Measurements from ENCODE around the gene CHN1. TPM values are rescaled to one million over a fixed set of nuclear protein-coding genes. Genes with fewer than 3 reads are reported as not detected.

The CHN1 gene
- total RNA-seq, 1 donor from 2014 or later = 1.6 TPM

DNA sequence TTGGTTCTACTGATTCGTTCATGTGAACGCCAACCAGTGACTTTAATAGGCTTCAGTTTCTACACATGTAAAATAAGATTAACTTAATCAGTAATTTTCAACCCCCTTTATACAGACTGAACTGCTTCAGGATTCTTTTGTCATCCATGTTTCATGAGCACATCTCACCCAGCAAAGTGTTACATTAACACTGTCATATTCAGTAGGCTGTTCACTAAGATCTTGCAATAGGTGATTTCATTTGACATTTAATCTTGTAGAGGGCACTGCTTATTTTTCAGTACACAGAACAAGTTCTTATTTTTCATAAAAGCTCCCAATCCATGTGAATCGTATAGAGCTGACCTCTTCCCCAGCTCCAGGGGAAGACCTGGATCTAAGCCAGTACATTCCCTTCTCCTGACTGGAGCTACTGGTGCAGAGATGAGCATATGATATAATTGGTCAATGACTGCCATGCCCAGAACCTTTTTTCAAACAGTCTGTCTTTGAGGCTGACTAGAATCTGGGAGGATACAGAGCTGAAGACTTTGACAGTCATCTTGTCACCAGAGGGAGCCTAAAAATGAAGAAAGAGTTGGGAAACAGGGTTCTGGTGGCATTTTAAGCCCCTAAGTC lies 168.7 kb downstream of the CHN1 start:
- ATAC-seq (no peak), DNase-seq (ENCODE audit: low spot score) (no peak)

DNA sequence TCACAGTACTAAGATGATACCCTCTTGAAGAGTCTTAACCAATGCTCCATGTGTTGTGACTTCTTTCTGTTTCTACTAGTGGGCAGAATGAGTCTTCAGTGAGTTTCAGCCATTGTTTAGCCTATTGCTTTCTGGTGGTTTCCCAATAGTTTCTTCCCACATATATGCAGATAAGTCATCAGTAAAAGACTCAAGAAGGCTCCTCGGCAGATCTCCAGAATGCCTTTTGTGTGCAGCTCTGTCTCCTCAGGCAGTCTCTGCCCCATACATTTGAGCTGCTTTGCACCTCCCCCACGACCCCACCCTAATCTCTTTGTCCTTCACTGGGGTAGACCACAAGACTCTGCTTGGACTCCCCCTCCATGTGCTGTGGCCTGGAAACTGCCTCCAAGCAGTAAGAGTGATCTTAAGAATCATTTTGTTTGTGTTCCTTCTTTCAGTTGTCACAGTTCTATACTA lies 169.4 kb downstream of the CHN1 start:
- no peak for ATAC-seq
- no peak for DNase-seq (ENCODE audit: low spot score)

DNA sequence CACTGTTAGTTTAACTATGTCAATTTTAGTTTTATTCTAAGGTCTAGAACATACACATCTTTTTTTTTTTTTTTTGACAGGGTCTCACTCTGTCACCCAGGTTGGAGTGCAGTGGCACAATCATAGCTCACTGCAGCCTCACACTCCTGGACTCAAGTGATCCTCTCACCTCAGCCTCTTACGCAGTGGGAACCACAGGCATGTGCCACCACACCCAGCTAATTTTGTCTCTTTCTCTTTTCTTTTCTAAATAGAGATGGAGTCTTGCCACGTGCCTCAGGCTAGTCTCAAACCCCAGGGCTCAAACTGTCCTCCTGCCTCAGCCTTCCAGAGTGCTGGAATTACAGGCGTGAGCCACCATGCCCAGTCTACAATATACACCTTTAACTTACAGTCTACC lies 171.4 kb downstream of the CHN1 start:
- ATAC-seq (no peak), DNase-seq (ENCODE audit: low spot score) (no peak)

DNA sequence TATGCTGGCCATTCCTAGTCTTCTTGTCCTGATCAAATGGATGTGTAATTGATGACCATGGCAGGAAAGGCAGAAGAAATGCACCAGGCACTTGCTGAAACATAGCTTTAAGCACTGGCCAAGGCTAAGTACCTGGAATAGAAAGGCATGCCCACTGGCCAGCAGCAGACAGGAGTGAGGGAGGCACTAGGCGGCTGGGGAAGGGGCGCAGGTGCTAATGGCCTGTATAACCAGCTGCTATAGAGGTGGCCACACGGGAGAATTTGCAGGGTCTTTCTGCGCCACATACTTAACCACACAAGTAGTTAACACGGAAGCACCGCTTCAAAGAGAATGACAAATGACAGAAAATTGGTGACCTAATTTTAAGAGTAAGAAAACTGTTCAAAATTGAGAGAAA lies 174.6 kb downstream of the CHN1 start:
- ATAC-seq (no peak), DNase-seq (ENCODE audit: low spot score) (no peak)

DNA sequence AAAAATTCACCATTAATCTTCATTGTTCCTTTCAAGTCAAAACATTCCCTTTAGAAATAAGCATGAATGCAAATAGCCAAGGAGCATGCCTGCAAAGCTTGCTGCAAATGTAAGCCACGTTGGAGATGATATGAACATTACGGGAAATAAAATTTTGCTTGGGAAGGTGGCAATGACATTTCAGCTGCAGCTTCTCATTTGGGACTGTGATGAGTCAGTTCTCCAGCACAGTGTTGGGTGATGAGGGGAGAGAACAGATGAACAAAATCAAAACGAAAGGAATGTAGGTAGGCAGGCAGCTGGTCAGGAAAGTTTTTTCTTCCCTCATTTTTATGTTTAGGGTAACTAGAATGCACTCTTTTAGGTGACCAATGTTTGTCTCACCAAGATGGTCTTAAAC lies 175.6 kb downstream of the CHN1 start:
- ATAC-seq (no peak), DNase-seq (ENCODE audit: low spot score) (no peak)

DNA sequence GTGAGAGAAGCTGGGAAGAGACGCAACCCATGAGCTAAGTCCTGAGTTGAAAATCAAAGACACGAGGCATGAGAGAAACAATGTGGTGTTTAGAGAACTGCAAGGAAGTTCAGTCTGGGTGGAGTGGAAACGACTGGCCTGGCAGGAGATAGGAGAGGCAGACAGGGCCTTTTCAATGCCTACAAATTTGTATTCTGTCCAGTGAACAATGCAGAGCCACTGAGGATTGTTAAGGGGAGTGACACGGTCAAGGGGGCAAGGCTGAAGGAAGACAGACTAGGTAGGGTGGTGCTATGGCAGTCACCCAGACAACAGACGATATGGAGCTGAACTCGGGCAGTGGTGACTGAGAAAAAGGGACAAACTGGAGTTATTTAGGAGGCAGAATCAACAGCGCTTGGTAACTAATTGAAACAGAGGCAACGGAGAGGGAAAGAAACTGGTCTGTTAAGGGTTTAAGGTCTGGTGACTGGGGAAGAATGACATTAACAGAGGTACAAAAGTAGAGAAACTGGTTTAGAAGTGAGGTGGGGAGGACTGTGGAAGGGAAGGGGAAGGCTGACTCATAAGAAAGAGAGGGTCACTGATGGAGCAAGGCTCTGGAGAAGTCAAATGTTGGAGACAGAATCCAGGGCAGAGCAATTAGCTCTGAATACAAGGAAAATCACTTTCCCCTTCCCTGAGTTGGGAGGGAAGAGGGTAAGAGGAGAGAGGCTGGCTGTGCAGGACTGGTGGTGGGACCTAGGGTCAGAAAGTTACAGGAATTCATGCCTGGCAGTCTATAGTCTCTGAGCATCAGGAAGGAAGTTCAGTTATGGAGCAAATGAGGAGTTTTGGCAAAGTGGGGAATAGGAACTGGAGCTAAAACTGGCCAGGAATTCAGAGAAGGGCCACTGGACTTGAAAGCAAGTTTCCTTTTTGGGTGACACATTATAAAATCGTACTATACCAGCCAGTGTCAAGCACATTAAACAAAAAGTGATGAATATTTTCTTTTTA lies 177.5 kb downstream of the CHN1 start:
- ATAC-seq (peak; percentile 33), DNase-seq (ENCODE audit: low spot score) (no peak)

DNA sequence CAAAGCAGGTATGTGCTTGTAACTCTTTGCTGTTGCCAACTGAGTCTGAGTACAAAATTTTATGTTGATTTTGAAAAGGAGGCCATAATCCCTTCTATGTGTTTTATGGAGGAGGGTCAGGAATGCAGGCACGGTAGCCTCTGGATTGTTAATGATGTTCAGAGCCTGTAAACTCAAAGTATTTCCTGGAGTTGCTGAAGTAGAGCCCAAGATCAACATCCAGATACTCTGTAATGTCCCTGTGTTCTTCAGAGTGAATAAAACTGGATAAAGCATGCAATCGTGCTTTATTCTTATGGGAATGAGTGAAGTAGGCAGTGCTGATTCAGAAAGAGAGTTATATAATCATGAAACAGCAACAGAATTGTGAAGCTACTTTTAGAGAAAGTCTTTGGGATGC lies 179.1 kb downstream of the CHN1 start:
- ATAC-seq (no peak), DNase-seq (ENCODE audit: low spot score) (no peak)

DNA sequence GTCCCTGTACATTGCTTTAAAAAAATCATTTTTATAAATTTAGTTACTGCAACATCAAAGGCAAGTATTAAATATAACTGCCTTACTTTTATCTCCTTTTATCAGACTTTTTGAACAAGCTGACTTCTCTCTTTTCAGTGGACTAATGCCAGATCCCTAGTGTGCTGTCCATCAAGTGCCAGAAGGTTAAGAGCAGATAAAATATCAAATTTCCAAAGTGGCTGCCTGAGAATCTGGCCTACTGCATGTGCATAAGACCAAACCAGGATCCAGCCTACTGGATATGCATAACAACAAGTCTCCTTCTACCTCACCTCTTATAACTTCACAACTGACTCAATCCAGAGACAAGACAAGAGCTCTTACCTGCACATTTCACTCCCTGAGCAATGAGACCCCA lies 181.1 kb downstream of the CHN1 start:
- no peak for DNase-seq (ENCODE audit: low spot score)
- no peak for ATAC-seq

DNA sequence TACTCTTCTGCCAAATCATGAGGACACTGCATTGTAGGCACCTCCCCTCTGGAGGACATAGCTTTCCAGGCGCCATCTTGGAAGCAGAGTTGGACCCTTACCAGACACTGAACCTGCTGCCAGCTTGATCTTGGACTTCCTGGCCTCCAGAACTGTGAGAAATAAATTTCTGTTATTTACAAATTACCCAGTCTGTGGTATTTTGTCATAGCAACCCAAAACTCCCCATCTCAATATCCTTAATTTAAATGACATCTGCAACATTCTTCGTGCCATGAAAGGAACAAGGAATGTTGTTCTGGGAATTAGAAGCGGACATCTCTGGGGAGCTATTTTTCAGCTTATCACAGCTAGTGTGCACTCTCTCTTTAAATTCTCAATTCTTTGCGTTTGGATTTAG lies 183.6 kb downstream of the CHN1 start:
- ATAC-seq = no peak
- DNase-seq (ENCODE audit: low spot score) = no peak

DNA sequence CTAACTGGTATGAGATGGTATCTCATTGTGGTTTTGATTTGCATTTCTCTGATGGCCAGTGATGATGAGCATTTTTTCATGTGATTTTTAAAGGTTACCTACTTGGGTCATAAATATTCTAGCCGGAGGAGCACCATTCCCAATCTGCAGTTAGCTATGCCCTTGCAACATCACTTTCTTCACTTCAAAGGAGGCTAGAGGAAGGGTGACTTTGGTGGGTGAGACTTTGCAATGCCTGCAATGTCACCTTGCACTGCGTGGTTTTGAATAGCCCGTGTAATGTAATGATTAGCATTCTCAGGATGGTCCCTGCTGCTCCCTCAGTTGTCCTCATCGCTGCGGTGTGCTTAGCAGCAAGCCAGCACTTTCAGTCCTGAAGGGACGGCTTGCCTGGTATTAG lies 184.8 kb downstream of the CHN1 start:
- DNase-seq (ENCODE audit: low spot score) (no peak), ATAC-seq (no peak)

DNA sequence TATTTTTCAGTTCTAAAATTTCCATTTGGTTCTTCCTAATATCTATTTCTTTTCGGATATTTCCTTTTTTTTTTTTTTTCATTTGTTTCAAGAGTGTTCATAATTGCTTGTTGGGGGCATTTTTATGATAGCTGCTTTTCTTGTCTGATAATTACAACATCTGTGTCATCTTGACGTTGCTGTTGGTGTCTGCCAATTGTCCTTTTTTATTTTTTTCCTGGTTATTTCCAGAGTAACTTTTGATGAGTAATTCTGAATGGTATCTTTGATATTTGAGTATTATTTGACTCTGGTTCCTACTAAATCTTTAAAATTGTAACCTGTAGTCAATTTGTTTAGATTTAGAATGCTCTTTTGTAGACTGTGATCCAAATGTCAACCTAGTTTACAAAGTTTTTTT lies 189.7 kb downstream of the CHN1 start:
- no peak for DNase-seq (ENCODE audit: low spot score)
- ATAC-seq = no peak

DNA sequence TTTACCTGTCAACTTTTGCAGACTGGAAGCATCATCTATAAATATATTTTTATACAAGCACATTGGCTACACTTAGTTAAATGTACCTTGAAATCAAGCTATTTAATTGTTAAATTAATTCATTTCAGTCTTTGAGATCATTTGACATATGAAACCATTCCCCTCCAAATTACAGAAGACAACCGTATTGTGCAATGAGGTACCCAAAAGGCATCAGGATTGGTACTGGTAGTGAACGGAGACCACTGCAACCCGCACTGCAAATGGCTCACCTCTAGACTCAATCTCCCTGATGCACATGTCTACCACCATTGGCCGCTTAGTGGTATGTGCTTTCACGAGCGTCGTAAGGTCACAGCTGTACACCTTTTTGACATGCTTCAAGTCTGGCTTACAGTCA lies 193.1 kb downstream of the CHN1 start:
- DNase-seq (ENCODE audit: low spot score) (no peak), ATAC-seq (no peak)

DNA sequence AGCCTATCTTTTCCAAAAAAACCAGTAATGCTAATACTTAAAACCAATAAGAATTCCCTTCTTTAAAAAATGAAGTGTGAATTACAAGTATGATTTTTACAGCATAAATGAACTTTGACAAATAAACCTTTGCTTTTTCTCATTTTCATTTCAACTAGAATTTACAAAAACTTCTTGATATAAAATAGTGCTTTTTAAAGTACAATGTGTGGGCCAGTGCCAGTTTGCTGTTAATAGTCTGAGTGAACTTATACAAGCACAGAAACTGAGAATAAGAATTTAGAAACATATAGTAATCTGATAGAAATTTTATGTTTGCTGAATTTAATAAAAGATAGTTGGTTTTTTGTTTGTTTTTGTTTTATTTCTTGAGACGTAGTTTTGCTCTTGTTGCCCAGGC lies 197.2 kb downstream of the CHN1 start:
- no peak for ATAC-seq

DNA sequence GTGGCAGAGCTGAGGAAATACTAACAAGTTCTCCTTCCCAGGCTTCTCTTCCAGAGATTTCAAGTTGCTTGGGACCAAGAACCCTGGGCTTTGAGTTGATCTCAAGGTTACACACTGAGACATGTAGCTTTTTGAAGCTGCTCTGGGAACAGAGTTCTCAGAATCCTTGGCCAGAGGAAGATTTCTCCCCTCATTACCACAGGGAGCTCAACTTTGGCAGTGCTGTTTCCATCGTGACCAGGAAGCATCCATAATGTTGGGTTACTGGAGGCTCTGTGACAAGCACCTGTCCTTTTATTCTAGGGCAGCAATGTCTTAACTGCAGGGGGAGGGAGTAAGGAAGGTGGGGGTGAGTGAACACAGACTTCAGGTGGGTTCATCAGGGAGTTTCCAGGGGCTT lies 199.4 kb downstream of the CHN1 start:
- ATAC-seq (no peak), DNase-seq (ENCODE audit: low spot score) (no peak)

More for the DNA sequence above, 197.2 kb downstream of the CHN1 start:
- DNase-seq (ENCODE audit: low spot score) = no peak

DNA sequence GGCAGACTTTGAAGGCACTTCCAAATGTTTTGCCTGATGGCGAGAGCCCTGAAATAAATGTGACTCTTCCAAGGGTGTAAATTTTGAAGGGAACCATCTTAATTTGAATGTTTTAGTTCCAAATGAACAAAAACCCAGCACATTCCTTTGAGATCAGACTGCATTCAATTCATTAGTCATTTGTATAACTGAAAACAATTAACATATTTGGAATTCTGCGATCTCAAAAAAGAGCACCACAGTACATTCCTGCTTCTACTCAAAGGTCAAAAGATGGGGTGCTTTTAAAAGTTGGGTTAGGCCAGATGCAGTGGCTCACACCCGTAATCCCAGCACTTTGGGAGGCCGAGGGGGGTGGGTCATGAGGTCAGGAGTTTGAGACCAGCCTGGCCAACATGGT lies 202.7 kb downstream of the CHN1 start:
- ATAC-seq (no peak), DNase-seq (ENCODE audit: low spot score) (no peak)

DNA sequence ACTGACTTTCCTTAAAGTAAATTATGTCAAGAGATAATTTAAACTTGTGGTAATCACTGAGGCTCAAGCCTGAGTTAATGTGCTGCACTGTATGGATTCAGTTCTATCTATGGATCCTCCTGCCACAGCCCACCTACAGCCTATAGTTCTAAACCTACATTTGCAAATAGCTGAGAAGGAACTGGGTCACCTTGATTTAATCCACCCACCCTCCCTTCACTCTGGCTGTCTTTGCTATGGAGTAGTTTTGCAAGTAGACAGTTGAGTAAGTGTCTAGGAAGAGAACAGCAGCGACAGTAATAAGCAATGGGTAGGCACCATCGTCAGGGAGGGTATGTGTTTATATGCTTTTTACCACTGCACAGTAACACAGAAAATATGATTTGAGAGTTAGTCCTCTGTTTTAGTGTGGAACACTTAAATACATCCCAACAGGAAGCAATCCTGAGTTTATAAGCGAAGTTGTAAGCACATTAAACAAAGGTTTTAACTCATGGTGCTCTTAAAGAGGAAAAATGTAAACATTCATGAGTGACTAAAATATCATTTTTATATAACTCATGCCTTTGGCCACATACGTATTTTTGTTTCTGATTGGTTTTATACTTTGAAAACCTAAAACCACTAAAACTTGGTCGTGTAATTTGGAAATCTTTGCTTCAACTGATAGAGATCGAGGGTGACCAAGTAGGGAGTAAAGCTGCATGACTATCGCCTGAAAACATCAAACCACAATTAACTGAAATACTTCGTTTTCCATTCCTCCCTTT lies 204.6 kb downstream of the CHN1 start:
- ATAC-seq (no peak), DNase-seq (ENCODE audit: low spot score) (no peak)

DNA sequence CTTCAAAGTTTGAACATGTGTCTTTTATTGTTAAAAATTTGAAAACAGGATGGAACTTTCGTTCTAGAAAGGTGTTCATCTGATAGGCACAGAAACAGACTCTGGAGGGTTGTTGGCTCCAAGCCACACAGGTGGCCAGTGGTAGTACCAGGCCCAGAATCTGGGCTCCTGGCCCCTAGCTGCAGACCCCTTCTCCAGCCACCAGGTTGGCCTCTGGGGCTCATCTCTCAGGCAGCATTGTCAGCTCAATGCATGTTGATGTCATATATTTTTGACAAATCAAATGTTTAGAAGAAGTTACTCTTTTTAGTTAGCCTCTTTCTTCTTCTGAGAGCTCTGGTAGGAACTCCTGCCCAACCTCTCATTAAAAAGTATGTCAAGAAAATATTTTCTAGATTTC lies 206.4 kb downstream of the CHN1 start:
- ATAC-seq (no peak), DNase-seq (ENCODE audit: low spot score) (no peak)

DNA sequence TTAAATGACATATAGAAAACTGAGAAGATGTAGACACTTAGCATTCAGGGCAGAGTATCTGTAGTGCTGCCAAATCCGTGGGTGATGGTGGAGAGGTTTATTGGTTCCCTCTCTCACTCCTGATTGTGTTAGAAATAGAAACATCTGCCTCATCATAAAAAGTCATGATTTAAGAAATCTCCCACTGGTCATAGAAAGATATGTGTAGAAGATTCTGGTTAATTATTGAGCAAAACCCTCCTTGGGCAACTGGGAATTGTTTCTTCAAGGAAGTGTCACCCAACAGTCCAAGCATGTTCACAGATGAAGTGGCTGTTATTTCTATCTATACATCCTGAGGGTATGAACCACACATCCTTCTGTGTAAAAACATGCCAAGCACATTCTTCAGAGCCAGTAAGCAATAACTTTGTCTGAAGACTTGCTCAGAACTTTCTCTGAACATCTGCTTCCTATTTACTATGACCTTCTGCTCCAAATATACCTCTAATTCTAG lies 207.4 kb downstream of the CHN1 start:
- ATAC-seq (no peak), DNase-seq (ENCODE audit: low spot score) (no peak)

DNA sequence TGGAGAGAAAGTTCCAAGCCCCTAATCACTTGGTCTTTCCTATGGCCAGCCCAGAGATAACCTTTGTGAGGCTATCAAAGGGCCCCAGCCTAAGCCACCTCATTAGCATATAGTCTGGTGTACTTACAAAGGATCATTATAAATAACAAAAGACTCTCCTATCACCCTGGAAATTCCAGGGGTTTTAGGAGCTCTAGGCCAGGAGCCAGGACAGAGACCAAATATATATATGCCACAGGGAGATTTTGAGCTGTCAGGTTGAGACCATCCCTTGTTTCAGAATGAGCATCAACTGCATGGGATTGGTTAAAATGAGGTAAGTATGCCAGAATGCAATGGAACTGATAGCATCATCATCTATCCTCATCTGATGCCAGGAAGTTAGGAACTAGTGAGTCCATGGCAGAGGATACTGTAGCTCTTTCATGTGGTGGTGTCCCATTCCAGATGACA lies 208.8 kb downstream of the CHN1 start:
- ATAC-seq (no peak), DNase-seq (ENCODE audit: low spot score) (no peak)

DNA sequence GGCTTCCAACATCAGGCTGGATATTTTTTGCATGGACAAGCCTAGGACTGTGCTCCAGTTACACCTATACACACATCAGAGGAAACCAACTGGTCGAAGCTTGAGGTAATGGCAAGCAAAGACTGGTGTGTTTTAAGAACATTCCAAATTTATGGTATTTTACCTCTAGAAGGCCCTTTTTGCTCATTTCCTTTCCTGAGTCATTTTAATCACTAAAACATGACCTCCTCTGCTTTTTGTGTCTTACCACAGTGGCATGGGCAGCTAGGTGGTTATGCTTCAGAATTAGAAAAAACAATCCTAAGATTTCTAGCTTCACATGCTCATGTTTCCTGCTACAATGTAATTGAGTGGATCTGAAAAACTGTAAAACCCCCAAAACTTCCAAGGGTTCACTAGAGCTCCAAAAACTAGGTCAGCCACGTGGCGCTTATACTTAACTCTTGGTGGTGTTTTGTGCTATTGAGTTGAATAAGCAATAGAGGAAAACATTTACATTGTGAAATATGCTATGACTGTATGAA lies 210.3 kb downstream of the CHN1 start:
- ATAC-seq (no peak), DNase-seq (ENCODE audit: low spot score) (no peak)
